HL-60/S4 (cell line): ENCODE measurements around the gene BAD.
"Not testable (repeated sequence)": the region's sequence is repeated elsewhere in the genome, so short reads cannot be mapped to it uniquely, and the experiment has no call there.

Experiments used
- in situ Hi-C: fragments of 300-500 bp; cut with MboI; formaldehyde crosslinking; loops from 2 replicates; pipeline ENCODE4 v1.14.3; 2022; ENCODE audit warnings: low sequenced_read_pairs

Gene BAD

DNA sequence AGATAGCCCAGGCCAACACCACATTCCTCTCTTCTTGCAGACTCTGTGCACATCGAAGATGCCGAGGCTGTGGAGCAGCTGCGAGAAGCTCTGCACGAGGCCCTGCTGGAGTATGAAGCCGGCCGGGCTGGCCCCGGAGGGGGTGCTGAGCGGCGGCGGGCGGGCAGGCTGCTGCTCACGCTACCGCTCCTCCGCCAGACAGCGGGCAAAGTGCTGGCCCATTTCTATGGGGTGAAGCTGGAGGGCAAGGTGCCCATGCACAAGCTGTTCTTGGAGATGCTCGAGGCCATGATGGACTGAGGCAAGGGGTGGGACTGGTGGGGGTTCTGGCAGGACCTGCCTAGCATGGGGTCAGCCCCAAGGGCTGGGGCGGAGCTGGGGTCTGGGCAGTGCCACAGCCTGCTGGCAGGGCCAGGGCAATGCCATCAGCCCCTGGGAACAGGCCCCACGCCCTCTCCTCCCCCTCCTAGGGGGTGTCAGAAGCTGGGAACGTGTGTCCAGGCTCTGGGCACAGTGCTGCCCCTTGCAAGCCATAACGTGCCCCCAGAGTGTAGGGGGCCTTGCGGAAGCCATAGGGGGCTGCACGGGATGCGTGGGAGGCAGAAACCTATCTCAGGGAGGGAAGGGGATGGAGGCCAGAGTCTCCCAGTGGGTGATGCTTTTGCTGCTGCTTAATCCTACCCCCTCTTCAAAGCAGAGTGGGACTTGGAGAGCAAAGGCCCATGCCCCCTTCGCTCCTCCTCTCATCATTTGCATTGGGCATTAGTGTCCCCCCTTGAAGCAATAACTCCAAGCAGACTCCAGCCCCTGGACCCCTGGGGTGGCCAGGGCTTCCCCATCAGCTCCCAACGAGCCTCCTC lies 31.4 kb upstream of the BAD start:
- in situ Hi-C loops = not testable (repeated sequence)

DNA sequence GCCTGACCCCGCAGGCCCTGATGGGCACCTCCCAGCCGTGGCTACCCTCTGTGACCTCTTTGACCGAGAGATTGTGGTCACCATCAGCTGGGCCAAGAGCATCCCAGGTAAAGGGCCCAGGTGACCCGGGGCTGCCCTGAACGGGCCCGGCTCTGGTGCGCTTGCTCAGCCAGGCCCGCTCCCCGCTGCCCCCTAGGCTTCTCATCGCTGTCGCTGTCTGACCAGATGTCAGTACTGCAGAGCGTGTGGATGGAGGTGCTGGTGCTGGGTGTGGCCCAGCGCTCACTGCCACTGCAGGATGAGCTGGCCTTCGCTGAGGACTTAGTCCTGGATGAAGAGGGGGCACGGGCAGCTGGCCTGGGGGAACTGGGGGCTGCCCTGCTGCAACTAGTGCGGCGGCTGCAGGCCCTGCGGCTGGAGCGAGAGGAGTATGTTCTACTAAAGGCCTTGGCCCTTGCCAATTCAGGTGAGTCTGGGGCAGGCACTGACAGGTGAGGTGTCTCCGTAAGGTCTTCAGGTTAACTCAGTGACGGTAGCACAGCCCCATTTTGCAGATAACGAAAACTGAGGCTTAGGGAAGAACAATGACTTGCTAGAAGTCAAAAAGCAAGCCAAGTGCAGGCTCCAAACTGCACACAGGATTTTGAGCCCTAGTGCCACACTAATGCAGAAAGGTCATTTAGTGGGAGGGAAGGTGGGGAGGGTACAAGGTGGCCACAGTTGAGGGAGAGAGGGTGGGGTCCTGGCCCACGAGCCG lies 30.5 kb upstream of the BAD start:
- in situ Hi-C loops = no loop called here

DNA sequence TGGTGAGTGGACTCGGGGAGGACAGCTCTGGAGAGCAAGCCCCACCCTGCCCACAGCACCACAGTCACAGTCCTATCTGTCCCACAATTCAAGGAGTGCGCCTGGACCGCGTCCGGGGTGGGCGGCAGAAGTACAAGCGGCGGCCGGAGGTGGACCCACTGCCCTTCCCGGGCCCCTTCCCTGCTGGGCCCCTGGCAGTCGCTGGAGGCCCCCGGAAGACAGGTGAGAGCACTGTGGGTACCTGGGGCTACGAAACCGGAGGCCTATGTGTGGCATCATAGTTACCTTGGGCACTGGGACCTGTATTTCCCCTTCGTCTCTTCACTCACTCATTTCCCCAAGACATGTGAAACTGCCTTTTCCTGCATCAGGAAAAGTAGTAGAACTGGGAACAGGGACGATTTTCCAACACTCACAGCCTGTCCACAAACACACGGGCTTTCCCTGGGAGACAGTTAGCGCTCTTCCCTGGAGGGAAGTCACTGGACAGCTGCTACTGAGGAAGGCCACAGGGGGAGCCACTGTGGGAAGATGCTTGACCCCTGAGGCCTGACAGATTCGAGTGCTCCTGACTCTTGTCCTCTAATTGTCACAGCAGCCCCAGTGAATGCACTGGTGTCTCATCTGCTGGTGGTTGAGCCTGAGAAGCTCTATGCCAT lies 29.8 kb upstream of the BAD start:
- in situ Hi-C loops = no loop called here

DNA sequence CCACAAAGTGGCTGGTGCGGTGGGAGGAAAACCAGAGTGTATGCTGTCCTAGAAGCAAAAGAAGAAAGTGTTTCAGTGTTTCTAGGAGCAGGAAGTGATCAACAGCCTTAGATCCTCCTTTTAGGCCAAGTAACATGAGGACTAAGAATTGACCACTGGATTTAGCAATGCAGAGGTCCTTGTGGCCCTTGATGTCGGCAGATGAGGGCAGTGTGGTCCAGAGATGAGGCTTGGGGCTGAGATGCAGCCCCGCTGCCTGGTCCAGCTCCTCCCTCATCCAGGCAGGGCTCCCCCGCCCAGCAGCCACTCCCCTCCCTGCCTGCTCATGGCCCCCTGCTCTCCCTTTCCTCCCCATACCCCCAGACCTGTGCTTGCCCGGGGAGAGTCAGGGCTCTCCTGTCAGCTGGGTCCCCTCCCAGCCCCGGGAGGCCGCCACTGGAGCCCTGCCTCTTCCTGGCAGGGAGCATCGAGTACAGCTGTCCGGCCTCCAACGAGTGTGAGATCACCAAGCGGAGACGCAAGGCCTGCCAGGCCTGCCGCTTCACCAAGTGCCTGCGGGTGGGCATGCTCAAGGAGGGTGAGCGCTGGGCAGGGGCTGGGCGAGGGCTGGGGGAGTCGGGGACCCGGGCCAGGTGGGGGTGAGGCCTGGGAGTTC lies 29.2 kb upstream of the BAD start:
- in situ Hi-C loops = no loop called here

DNA sequence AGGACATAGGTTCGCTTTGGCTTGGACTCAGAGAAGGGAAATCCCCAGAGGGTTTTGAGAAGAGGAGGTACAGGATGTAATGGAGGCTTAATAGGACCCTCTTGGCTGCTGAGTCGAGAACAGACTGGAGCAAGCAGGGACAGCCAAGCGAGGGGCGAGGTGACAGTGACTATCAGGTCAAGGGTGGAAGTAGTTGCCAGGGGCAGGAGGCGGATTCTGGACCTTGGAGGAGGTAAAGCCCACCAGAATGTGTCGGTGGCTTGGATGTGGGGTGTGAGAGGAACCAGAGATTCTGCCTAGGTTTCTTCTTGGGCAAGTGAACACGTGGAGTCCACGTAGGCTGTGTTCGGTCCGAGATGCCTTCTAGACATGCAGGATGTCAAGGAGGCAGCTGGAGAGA lies 28.5 kb upstream of the BAD start:
- in situ Hi-C loops = no loop called here

DNA sequence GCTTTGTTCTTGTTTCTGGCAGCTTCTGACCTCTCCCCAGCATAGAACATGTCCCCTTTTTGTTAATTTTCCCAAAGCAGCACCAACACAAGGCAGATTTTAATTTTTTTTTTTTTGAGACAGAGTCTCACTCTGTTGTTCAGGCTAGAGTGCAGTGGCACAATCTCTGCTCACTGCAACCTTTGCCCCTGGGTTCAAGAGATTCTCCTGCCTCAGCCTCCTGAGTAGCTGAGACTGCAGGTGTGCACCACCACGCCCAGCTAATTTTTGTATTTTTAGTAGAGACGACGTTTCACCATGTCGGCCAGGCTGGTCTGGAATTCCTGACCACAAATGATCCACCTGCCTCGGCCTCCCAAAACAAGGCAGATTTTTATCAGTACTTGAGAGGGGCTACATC lies 23.3 kb upstream of the BAD start:
- in situ Hi-C loops = not testable (repeated sequence)

DNA sequence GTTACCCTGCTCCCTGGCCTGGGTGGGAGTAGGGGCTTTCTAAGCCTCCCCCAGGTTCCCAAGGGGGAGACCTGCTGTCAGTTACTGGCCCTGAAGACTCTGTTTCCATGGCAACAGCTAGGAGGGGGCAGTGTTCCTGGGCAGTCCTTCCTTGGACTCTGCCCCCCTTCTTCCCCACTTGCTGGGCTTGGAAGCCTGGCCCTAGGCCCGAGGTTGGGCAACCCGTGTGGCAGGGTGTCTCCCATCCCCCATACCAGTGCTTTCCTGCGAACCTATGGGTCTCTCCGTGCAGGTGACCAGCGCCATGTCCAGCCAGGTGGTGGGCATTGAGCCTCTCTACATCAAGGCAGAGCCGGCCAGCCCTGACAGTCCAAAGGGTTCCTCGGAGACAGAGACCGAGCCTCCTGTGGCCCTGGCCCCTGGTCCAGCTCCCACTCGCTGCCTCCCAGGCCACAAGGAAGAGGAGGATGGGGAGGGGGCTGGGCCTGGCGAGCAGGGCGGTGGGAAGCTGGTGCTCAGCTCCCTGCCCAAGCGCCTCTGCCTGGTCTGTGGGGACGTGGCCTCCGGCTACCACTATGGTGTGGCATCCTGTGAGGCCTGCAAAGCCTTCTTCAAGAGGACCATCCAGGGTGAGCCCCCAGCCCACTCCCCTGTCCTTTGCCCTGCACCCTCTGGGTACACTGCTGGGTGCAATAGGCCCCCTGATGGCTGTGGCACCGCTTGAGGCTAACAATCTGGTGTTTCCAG lies 22.6 kb upstream of the BAD start:
- in situ Hi-C loops = no loop called here

DNA sequence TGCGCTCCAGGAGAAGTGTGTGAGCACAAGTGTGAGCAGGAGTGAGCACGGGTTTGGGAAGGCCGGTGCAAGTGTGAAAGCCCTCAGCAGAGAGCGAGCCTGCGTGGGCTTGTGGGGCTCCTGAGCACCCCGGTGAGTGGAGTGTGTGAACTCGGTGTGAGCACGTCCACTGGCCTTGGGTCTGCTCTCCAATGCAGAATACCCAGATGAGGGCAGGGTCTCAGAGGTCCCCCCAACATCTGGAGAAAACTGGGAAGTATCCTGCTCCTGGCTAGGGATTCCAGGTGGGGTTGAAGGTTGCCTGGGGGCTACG lies 22.1 kb upstream of the BAD start:
- in situ Hi-C loops = no loop called here

DNA sequence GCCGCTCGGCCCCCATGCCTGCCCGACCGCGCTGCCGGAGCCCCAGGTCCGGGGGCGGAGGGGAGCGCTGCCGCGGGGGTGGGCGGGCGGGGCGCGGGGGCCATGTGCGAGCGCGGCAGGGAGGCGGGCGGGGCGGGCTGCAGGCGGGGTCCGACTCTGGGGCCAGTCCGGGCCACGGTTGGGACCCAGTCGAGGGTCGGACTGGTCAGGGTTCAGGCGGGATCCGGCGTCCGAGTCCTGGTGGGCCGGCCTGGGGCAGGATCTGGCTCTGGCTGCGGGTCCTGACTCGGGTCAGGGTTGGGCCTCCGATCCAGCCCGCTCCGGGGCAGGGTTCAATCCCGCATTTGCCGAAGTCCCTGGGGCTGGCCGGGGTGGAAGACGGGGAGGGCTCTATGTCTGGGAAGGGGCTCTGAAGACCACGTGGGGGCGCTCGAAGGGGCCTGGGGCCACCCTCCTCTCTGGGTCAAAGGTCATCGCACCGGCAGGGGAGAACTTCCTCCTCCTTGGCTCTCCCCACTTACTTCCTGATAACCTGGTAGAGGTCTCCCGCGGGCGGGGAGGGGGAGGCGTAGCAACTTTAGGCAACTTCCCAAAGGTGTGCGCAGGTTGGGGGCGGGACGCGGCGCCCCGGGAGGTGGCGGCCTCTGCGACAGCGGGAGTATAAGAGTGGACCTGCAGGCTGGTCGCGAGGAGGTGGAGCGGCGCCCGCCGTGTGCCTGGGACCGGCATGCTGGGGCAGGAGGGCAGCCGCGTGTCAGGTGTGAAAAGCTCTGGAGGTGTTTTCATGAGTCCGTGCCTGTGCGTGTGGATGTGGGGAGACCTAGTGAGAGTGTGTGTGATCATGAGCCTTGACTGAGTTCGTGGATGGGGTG lies 21.5 kb upstream of the BAD start:
- in situ Hi-C loops = no loop called here

DNA sequence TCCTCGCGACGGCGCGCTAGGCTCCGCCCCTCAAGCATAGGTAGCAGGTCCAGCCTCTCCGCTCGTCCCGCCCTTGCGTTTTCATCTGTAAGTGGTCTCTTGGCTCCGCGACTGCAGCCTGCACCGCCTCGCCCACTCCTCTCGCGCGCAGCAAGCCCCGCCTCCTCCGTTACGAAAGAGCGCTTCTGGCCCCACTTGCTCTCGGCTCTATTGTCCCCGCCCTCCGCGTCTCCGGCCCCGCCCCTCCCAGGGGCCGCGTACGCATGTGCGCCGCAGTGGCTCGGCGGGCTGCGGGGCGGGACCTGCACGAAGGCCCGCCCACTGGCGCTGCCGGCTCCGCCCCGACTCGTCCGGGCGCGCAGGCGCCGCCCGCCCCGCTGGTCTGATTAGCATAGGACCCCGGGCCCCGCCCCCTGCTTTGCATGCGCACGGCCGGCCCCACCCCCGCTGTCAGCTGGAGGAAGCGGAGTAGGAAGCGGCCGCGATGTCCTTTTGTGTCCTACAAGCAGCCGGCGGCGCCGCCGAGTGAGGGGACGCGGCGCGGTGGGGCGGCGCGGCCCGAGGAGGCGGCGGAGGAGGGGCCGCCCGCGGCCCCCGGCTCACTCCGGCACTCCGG lies 20.7 kb upstream of the BAD start, which contains the start of gene ESRRA:
TSS of gene ESRRA (plus strand) at position 450 of the 616 bp plus-strand sequence. CDS start 1,656 bp downstream, outside the sequence.
- in situ Hi-C loops = no loop called here

DNA sequence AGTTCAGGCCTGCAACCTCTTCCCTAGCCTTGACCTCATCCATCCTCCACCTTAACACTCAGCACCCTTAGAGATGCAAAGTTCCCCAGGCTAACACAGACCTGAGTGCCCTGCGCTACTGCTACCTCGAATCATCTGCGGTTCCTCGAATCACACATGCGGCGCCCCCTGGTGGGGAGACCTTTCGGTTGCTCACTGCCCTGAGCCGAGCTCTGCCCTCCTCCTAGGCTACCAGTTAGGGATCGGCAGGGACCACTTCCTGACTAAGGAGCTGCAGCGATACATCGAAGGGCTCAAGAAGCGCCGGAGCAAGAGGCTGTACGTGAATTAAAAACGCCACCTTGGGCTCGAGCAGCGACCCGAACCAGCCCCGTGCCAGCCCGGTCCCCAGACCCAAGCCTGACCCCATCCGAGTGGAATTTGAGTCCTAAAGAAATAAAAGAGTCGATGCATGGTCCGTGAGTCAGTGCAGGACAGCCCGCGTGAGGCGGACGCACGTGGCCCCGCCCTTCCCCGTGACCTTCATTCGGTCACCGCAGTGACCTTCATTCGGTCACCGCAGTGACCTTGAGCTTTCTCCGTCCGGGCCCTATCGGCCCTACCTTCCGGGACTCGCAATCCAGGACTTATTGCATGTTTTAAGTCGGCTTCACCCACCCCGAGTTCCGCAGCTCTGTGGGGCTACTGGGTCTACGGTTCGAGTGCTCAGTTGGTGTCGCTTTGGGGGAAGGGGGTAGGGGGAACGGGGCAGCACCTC lies 20.0 kb upstream of the BAD start:
- in situ Hi-C loops = no loop called here

DNA sequence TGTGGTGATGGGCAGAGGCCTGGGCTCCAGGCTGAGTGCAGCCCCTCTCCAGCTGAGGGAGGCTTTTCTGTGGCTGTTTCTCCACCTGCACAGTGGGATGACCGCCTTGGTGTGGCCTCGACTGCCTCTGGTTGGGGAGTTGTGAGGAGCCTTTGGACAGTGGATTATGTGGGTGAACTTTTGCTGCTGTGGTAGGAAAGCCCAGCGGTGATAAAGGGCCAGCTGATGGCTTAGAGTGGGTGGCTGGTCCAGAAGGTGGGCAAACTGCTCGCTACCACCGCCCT lies 19.5 kb upstream of the BAD start:
- in situ Hi-C loops = no loop called here

DNA sequence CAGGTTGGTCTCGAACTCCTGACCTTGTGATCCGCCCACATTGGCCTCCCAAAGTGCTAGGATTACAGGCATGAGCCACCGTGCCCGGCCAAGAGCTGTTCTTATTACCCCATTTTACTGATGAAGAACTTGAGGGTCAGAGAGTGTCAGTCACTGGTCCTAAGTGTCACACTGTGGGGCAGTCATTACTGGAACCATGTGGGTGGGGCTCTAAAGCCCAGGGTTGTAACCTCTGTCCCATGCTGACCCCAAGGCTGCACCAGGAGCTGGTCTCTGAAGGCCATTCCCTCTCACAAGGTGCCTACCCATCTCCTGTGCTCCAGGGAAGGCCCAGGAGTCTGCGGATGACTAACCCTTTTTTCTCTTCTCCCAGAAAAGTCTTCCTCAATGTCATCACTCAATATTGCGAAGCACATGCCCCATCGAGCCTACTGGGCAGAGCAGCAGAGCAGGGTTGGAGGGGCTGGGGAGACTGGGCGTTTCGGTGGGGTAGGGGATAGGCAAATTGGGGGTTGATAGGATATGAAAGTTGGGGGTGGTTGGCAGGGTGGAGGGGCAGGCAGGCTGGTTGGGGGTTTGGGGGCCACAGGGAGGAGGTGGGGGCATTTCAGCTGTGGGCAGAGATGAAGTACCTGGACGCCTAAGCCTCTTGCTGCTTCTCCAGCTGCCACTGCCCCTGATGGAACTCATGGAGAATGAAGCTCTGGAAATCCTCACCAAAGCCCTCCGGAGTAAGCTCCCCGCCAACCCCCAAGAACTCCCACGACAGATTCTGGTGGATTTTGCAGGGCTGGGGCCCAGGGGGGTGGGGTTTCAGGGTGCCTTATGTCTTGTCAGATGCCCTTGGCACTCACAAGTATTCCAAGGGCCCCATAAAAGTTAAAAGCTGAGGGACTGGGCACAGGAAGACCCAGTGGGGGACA lies 18.9 kb upstream of the BAD start:
- in situ Hi-C loops = no loop called here

DNA sequence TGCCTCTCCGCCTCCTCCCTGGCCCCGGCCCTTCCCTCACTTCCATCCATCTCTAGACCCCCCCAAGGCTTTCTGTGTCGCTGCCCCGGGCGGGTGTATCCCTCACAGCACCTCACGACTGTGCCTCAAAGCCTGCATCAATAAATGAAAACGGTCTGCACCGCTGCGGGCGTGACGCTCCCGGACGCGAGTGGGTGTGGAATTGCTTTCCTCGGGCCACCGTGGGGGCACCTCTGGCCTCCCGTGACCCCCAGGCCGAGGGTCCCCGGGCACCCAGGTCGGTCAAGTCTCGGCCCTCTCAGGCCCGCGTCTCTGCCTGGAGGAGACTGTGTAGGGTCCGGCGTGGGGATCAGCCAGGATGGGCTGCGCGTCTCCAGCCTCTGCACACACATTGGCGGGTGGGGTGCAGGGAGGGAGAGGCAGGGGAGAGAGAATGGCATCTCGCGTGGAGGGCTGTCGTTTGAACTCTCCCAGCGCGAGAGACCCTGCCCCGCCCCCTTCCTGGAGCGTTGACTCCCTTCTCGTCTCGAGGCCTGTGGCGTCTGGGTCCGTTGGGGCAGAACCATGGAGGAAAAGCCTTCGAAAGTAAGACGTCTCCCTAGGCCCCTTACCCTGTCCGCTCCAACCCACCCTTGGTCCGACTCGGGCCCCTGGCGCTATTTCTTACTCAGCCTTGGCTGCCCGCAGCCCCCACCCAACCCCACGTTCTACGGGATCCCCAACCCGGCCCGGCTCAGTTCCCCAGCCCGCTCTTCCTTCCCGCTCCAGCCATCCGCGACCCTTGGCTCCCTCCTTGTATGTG lies 15.6 kb upstream of the BAD start, which contains the start of gene CATSPERZ:
TSS of gene CATSPERZ (plus strand) at position 512 of the 802 bp plus-strand sequence. CDS start at position 565, 53 bp downstream.
- in situ Hi-C loops = no loop called here

DNA sequence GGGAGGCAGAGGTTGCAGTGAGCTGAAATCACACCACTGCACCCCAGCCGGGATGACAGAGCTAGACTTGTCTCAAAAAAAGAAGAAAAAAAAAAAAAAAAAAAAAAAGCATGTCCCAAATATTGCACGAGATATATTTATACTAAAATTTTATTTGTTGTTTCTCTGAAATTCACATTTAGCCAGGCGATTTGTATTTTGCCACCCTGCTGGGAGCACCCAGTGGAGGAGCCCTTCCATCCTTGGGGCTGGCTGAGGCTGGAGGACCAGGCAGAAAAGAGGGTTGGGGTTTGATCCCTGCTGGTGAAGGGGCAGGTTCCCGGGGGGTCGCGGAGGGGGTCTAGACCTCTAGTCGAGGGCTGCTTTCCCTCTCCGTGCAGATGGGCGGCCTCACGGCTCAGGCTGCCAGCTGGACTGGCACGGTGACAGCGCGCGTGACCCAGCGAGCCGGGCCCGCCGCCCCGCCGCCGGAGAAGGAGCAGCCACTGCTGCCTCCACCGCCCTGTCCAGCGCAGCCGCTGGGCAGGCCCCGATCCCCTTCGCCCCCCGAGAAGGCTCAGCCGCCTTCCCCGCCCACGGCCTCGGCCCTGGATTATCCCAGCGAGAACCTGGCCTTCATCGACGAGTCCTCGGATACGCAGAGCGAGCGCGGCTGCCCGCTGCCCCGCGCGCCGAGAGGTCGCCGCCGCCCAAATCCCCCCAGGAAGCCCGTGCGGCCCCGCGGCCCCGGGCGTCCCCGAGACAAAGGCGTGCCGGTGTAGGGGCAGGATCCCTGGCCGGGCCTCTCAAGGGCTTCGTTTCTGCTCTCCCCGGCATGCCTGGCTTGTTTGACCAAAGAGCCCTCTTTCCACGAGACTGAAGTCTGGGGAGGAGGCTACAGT lies 14.7 kb upstream of the BAD start:
- in situ Hi-C loops = no loop called here
